Hematopoietic multipotent progenitor cell treated with erythropoietin and hydrocortisone succinate and interleukin-3 and kit ligand, for 4 days (in vitro differentiated cells): ENCODE results near the gene CHPF2.

Source experiments
- DNase-seq: peaks from one replicate; pipeline ENCODE4 v3.0.0-alpha.2; 2015

Gene CHPF2

GRCh38 chr7:151247611-151248345 lies 15.5 kb downstream of the CHPF2 start:
- DNase-seq = peak; percentile 12

DNA sequence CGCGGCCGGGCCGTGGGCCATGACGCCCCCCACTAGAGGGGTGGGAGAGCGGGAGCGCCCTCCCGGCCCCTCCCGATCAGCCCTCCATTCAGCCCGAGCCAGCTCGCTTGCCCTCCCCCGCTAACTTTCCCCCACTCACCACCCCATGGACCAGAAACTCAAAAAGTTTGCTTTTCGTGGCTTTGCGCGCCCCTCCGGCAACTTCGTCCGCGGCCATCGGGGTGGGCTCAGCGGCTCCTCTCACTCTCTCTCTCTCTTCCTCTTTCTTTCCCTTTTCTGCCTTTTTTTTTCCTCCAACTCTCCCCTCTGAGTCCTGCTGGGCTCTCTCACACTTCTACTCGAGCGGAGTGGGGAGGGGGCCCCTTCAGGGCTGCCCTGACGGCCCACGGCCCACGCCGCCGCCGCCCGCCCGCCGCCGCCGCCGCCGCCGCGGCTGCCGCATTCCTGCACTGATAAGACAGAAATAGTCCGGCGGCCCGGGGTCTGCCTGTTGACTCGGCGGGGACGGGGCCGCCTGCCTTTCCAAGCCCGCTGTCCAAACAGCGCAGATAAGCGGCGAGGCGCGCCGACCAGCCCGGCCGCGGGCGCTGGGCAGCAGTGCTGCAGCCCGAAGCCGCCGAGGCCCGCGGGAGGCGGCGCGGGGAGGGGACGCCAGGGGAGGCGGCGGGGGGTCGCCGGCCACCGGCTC lies 16.2 kb downstream of the CHPF2 start, which contains the start of gene SMARCD3:
Gene SMARCD3, minus strand, starts transcription at position 349 of the 688 bp plus-strand sequence. Its CDS starts 132 bp downstream, at position 217.
- DNase-seq = peak; percentile 56

DNA sequence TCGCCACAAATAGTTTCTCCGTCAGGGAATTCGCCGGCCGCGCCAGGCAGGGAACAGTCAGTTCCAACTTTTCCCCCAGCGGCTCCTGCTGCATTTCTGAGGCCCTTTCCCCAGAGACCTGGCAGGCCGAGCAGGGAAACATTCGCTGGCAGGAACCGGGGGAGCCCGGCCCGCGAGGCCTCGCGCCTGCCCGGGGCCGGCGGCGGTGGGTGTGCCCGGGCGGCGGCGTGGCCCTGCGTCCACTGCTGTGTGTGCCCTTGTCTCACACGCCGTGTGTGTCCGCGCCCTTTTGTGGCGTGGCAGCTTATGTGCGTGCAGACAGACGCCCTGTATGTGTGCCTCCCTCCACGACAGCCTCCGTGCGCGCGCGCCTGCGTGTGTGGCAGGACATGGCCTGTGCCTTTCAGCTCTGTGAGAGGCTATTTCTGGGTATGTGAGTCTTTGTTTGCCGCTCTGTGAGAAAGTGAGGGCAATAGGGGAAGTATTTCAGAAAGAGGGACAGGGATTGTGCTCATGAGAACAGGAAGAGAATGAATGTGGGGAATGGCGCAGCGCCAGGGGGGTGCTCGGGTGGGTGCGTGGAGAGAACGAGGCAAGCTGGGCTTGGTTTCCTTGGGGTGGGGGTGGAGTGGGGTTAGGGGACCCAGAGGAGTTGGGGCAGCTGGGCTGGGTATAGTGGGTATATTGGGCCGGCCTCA lies 16.9 kb downstream of the CHPF2 start:
- DNase-seq = peak; percentile 78

DNA sequence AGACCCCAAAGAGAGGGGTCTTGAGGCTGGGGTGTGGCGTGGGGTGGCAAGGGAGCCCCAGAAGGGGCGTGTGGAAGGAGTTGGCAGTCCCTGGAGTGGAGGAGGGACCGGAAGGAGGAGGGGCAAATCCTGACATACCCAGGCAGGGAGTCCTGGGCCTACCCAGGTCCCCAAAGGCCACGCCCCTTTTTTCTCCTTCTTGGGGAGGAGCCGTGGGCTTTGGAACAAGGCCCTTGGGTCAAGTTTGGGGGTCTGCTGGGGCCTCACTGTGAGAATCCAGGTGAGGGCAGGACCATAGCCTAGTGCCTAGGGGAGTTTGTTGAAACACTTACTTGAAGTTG lies 17.4 kb downstream of the CHPF2 start:
- peak; percentile 20 for DNase-seq

- no peak for DNase-seq
These were observed 18.2 kb downstream of the CHPF2 start for GRCh38 chr7:151250181-151251132.

GRCh38 chr7:151251328-151251688 lies 19.0 kb downstream of the CHPF2 start:
- no peak for DNase-seq

DNA sequence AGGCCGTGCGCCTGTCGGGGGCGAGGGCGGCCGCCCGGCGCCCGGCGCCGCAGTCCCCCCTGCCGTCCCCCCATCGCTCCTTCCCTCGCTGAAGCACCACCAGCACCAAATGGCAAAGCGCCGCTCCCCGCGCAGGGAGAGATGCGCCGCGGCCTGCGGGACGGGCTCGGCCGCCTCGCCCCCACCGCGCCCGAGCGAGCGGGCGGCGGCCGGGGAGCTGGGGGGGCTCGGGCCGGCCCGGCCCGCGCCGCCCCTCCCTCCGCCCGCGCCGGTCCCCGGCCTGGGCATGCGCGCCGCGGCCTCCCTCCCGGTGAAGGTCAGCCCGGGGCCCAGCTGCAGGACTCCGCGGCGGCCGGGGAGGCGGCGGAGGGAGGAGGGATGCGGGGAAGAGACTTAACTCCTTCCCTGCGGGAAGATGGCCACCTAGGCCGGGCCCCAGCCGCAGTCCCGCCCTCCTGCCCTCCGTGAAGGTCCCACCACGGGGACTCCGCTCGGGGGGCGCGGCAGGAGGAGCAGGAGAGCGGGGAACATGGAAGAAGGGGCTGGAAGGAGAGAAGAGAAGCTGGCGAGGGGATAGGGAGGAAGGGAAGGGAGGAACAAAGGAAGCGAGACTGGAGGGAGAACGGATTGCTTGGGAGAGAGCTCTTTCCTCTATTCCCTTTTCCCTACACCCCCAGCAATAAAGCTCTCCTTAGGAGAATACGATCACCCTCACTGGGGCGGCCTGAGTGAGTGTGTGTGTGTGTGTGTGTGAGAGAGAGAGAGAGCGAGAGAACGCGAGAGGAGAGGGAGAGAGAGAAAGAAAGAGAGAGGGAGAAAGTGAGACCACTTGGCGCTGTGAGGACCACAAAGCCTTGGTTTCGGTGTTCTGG lies 19.6 kb downstream of the CHPF2 start:
- DNase-seq = peak; percentile 32

GRCh38 chr7:151252561-151252835 lies 20.2 kb downstream of the CHPF2 start:
- no peak for DNase-seq

DNA sequence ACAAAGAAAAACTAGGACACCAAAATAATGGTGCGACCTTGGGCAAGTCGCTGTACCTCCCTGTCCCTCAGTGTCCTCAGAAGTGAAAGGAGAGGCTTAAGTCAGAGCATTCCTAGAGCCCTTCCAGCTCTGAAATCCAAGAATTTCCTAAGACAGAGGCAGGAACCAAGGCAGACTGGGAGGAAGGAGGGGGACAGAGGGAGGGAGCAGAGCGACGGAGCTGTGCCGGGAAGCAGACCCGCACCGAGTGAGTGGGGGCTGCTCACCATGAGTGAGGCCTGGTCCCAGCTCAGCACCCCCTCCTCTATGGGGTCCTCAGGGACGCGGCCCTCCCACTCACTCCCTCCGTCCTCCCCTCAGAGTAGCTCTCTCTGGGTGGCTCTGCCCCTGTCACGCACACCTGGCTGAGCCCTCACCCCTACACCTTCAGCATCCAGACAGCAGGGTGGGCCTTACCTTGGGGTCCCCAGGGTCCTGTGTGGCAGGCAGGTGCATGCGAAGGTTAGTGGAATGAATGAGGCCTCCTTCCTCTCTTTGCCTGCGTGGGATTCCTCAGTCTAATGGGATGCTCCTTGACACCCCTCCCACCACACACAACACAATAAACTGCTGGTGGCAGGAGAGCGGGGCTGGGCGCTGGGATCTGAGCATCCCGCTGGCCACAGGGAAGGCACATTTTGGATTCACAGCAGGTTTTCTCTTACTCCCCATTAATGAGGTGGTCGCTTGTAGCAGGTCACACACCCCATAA lies 20.9 kb downstream of the CHPF2 start:
- DNase-seq = no peak

DNA sequence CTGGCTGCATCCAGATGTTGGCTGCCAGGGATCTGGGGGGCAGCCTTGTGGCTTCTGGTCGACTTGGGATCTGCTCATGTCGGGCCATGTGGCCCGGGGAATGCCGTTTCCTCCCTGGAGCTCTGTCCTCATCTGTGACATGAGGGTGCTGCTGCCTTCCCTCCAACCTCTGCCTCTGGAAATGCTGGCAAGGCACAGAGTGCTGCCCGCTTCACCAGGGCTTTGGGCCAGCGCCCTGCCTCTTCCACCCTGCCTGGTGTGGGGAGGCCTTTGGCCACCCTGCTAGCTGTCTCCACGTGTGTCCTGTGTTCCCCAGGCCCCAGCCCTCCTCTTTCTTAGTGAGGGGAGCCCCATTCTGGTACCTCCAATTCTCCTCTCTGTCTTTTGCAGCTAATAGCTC lies 22.0 kb downstream of the CHPF2 start:
- DNase-seq = no peak

DNA sequence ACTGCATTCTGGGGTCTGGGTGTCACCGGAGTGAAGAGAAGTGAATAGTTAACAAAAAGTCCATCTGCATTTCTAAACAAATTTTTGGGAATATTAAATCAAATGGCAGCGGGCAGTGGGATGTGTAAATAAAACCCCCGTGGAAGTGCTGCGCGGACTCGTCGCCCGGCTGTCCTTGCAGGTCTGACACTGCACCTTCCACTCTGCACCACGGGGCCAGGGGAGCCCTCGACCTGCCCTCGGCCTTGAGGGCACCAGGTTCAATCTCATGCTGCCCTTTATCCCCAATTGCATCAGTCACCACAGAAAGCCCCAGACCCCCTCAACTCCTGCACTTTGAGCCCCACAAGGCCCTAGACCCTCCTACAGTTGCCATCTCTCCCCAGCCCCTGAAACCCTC lies 22.6 kb downstream of the CHPF2 start:
- DNase-seq = no peak

- DNase-seq = no peak
These were observed 23.1 kb downstream of the CHPF2 start for GRCh38 chr7:151255390-151255789.

GRCh38 chr7:151256410-151257045 lies 24.2 kb downstream of the CHPF2 start:
- no peak for DNase-seq

DNA sequence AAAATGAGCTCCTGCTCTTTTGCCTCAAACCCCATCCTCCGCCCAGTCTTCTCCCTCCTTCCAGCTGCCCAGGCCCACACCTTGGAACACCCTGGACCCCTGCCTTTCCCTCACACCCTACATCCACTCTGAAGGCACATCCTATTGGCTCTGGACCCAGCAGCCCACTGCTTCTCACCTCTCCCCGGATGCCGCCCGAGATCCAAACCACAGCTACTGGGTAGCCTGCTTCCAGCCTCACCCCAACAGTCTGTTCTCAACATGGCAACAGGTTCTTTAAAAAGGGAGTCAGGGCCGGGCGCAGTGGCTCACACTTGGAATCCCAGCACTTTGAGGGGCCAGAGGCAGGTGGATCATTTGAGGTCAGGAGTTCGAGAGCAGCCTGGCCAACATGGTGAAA lies 25.7 kb downstream of the CHPF2 start:
- no peak for DNase-seq

DNA sequence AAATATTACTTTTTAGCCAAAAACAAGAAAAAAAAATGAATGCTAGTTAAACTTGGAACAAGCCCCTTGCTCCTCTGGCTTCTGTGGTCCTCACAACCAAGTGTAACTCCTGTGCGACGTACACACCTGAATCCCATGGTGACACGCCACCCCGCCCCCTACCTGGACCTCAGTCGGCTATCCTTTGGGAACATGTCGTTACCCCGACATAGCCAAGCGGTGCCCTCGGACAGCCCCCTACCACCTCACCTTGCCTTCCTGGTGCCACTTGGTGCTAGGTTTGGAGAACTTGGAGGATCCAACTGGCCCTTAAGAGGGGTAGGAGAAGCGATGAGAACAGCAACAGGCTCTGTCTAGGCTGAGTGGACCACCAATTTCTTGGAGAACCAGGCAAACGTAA lies 28.2 kb downstream of the CHPF2 start:
- no peak for DNase-seq

DNA sequence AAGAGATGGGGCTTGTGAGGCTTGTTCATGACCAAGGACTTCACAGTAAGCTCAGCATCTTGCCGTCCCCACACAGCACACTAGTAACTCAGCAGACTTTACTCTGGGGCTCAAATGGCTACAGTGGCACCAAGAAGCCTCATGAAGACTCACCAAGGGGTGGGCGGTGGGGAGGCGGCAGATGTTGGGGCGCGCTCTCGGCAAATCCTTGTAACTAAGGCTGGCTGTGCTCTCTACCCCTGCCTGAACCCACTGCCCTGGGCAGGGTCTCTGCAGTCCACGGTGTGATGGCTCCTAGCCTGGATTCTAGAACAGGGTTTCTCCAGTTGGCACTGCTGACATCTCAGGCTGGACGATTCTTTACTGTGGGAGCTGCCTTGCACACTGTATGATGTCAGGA lies 28.6 kb downstream of the CHPF2 start:
- no peak for DNase-seq

GRCh38 chr7:151261529-151261928 lies 29.2 kb downstream of the CHPF2 start:
- DNase-seq = no peak

- no peak for DNase-seq
These were observed 32.3 kb downstream of the CHPF2 start for GRCh38 chr7:151264615-151265014.

GRCh38 chr7:151265351-151265931 lies 33.2 kb downstream of the CHPF2 start:
- DNase-seq = no peak

DNA sequence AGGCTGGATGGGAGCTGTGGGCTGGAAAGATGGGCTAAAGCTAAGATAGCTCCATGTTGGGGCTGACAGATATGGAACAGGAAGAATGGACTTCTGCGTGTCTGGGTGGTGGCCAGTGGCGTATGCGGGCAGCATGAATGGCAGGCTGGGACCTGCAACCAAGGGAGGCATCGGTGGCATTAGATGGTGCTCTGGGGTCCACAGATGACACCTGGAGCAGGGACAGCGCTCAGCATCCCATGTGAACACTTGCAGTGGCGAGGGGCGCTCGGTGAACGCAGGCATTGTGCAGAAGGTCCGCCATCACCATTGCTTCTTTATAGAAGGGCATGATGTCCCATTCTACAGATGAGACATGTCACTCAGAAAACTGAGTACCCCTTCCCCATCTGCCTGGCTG lies 37.2 kb downstream of the CHPF2 start:
- no peak for DNase-seq
